LNCAP (cell line): ENCODE measurements around the gene ELK3.

Source experiments
- TF ChIP-seq, protein P1 (sequence below): fragments of 450-650 bp; IDR thresholded peaks from 2 replicates; pipeline ENCODE4 v1.5.1; 2017; ENCODE audit warnings: mild to moderate bottlenecking

The ELK3 gene

DNA sequence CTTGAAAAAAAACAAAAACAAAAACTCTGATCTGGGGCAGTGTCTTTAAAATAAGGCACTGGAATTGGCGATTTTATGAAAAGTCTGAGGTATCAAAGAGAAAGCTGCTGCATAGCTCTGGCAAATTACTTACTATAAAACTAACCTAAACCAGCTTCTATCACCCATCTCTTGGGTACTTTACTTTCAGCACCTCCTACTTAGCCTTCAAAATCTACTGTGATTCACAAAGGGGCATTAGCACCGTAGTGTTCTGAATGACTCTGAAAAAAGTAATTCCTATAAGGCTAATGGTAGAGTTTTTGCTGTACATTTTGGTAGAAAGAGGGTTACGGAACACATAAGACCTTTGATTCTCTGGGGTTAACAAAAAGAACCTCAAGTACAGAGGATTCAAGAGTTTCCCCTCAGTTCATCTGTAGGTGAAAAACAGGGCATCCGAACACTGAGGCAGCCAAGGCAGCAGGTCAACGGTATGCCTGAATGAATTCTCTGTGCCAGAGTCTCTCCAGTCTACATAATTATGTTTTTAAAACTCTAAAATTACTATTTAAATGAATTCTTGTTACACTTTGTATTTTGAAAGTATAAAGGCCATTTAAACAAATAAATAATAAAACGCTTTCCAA lies 101.5 kb downstream of the ELK3 start:
- TF ChIP-seq, protein P1, sequence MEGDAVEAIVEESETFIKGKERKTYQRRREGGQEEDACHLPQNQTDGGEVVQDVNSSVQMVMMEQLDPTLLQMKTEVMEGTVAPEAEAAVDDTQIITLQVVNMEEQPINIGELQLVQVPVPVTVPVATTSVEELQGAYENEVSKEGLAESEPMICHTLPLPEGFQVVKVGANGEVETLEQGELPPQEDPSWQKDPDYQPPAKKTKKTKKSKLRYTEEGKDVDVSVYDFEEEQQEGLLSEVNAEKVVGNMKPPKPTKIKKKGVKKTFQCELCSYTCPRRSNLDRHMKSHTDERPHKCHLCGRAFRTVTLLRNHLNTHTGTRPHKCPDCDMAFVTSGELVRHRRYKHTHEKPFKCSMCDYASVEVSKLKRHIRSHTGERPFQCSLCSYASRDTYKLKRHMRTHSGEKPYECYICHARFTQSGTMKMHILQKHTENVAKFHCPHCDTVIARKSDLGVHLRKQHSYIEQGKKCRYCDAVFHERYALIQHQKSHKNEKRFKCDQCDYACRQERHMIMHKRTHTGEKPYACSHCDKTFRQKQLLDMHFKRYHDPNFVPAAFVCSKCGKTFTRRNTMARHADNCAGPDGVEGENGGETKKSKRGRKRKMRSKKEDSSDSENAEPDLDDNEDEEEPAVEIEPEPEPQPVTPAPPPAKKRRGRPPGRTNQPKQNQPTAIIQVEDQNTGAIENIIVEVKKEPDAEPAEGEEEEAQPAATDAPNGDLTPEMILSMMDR, result no peak

DNA sequence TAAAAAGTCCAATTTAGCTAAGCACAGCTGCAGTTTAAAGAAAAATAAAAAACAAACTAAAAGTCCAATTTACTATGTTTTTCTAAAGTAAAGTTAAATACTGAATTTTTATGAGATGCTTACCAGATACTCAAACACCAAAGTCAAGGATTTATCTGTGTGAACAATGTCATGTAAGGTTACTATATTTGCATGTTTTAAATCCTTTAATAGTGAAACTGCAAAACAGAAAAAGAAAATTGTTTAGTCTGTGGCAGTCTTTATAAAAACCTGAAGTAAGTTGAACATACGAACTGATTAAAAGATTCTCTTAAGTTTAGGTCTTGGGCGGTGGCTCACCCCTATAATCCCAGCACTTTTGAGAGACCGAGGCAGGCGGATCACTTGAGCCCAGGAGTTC lies 103.3 kb downstream of the ELK3 start:
- TF ChIP-seq, protein P1, result no peak

DNA sequence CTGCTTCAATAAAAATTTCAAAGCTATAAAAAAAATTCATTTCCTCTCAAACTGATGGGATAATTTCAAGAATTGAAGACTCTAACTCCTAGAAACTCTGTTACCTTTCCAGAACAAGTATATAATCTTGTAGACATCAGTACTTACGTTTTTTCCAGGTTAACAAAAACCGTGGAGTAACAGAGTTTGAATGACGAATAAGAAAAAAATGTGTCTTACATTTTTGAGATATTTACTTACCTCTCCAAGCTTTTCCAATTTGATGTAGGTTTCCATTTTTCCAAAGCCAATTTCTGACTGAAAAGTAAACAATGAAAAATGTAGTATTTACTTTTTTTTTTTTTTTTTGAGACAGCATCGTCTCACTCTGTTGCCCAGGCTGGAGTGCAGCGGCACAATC lies 105.9 kb downstream of the ELK3 start:
- TF ChIP-seq, protein P1, result no peak

DNA sequence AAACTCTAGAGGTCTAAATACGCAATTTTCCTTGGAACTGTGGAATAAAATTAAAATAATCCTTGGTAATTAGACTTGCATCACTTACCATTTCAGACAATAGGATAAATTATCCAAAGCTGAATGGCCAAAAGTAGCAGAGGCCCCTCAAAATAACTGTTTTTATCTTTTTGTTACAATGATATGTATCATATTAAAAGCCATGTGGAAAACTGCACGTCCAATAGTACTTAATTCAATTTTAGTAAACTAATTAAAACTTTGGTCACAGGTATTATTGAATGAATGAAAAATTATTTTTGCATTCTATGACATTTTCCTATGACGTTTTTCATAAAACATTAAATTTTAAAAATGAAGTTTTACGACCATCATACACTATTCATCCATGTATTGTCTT lies 107.6 kb downstream of the ELK3 start:
- TF ChIP-seq, protein P1, result no peak

DNA sequence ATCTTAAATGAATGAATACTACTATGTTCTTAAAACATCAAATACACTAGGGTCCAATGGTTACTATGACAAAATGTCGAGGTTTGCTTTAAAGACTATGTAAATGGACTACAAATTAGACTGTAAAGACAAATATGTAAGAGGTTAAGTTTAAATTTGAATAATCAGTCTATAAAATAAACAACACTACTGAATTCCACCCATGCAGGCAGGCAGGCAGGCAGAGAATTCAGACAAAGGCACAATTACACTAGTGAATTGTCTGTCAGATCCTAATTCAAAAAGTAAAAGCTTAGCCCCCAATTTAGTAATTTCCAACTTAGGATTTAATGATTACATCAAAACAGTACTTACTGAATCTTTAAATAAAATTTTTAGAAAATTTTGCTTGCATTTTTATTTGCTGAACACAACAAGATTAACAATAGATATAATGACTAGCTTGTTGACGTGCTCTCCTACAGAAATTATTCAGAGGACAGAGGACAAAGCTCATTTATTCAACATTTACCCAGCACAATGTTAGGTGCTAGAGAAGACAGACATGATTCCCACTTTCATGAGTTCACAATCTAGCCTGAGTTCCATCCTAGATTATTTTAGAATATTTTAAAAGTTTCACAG lies 108.6 kb downstream of the ELK3 start:
- TF ChIP-seq, protein P1, result no peak

DNA sequence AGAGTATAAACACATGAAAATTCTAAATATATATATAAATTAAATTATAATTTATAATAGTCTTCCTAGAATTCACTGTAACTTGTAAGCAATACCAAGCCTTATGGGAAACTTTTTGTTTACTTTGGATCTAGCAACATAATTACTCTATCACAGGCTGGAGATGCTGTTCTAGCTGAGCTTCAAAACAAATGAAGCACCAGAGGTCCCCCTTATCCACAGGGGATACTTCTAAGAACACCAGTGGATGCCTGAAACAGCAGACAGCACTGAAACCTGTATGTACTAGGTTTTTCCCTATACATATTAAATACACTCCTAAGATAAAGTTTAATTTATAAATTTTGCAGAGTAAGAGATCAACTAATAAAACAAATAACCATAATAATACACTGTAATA lies 109.5 kb downstream of the ELK3 start:
- TF ChIP-seq, protein P1, result no peak

DNA sequence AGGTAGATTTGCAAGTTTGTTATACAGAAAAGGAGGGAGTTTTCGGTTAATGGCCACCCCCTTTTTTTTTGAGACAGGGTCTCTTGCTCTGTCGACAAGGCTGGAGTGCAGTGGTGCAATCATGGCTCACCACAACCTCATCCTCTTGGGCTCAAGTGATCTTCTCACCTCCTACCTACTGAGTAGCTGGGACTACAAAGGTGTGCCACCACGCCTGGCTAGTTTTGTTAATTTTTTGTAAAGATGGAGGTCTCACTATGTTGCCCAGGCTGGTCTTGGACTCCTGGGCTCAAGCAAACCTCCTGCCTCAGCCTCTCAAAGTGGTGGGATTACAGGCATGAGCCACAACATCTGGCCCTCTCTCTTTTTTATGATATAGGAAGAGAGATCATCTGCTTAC lies 111.5 kb downstream of the ELK3 start:
- TF ChIP-seq, protein P1, result no peak
